Activated B cell treated with CpG ODN at 0.5 μM for 24 hours (primary cell): ENCODE measurements around the gene NUBPL. TPM values are rescaled to one million over a fixed set of nuclear protein-coding genes. Genes with fewer than 3 reads are reported as not detected.

Source experiments
- ATAC-seq: fragments of 200-7000 bp; cut with Tn5 transposase; one replicate; pipeline ENCODE4 v1.10.0; 2021; ENCODE audit warnings: low read depth, mild to moderate bottlenecking, moderate library complexity
- CTCF ChIA-PET: fragments of 350-600 bp; sonication (Branson Sonifier 250); formaldehyde crosslinking; loops from one replicate; lab custom pipeline; 2021; ENCODE audit warnings: antibody characterized with exemption; lab: Charles Lee
- POLR2A ChIA-PET: fragments of 350-600 bp; sonication (Branson Sonifier 250); formaldehyde crosslinking; loops from one replicate; lab custom pipeline; 2021; ENCODE audit warnings: antibody characterized with exemption; lab: Charles Lee
- DNase-seq: peaks from one replicate; pipeline ENCODE4 v3.0.0; 2022
- H3K27ac Mint-ChIP-seq: one replicate; pipeline ENCODE4 v1.8.0; 2020; ENCODE audit warnings: mixed read lengths
- H3K27me3 Mint-ChIP-seq: one replicate; pipeline ENCODE4 v1.8.0; 2021; ENCODE audit warnings: mixed read lengths
- H3K36me3 Mint-ChIP-seq: one replicate; pipeline ENCODE4 v1.8.0; 2021; ENCODE audit warnings: low read depth, mixed read lengths
- H3K4me1 Mint-ChIP-seq: one replicate; pipeline ENCODE4 v1.8.0; 2021; ENCODE audit warnings: mixed read lengths
- H3K4me3 Mint-ChIP-seq: one replicate; pipeline ENCODE4 v1.8.0; 2020; ENCODE audit warnings: mild to moderate bottlenecking, mixed read lengths
- H3K9me3 Mint-ChIP-seq: one replicate; pipeline ENCODE4 v1.8.0; 2020; ENCODE audit warnings: mixed read lengths
- intact Hi-C: fragments of 100-400 bp; cut with micrococcal nuclease; formaldehyde crosslinking; loops from one replicate; pipeline ENCODE4 v1.15.1; 2024
- total RNA-seq: library from RNA; stranded (reverse); gene quantifications from 2 replicates; pipeline ENCODE4 v1.2.3, GENCODE V29; 2022
- TF ChIP-seq, protein P1 (sequence below): fragments of 200-600 bp; IDR thresholded peaks from one replicate; pipeline ENCODE4 v1.8.0; 2022; ENCODE audit warnings: antibody characterized with exemption, mild to moderate bottlenecking

Gene NUBPL
- total RNA-seq, 1 donor from 2014 or later = 11.7 TPM

- Mint-ChIP-seq H3K27me3 (no peaks in the 10 kb centered on the region), H3K4me3 (peak overlapping the region; percentile 11), H3K36me3 (no peaks in the 10 kb centered on the region), H3K4me1 (peaks cover 31% of the 10 kb centered on the region), H3K27ac (peak overlapping the region; percentile 67), H3K9me3 (no peaks in the 10 kb centered on the region)
- ChIA-PET CTCF (no interaction called here), POLR2A (interaction anchor here (0.6 to 0.9 kb wide), 2 partner anchors 408 to 750 kb away, joined by 6 to 15 read pairs; no protein-coding TSS in a partner anchor)
- intact Hi-C loops = no loop called here
- ATAC-seq (peak; percentile 85), DNase-seq (no peak)
- TF ChIP-seq, protein P1, sequence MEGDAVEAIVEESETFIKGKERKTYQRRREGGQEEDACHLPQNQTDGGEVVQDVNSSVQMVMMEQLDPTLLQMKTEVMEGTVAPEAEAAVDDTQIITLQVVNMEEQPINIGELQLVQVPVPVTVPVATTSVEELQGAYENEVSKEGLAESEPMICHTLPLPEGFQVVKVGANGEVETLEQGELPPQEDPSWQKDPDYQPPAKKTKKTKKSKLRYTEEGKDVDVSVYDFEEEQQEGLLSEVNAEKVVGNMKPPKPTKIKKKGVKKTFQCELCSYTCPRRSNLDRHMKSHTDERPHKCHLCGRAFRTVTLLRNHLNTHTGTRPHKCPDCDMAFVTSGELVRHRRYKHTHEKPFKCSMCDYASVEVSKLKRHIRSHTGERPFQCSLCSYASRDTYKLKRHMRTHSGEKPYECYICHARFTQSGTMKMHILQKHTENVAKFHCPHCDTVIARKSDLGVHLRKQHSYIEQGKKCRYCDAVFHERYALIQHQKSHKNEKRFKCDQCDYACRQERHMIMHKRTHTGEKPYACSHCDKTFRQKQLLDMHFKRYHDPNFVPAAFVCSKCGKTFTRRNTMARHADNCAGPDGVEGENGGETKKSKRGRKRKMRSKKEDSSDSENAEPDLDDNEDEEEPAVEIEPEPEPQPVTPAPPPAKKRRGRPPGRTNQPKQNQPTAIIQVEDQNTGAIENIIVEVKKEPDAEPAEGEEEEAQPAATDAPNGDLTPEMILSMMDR = no peak
Measured at GRCh38 chr14:31898838-31899528, 337.8 kb downstream of the NUBPL start.

- H3K4me3 Mint-ChIP-seq = no peak overlapping the region
- intact Hi-C loops = no loop called here
- no peak overlapping the region for H3K27ac Mint-ChIP-seq
- TF ChIP-seq, protein P1 = no peak
- H3K9me3 Mint-ChIP-seq = no peaks in the 10 kb centered on the region
- ATAC-seq (no peak), DNase-seq (no peak)
- peaks cover 20% of the 10 kb centered on the region for H3K4me1 Mint-ChIP-seq
- no peaks in the 10 kb centered on the region for H3K36me3 Mint-ChIP-seq
- ChIA-PET POLR2A (no interaction called here), CTCF (no interaction called here)
- H3K27me3 Mint-ChIP-seq = no peaks in the 10 kb centered on the region
Measured at GRCh38 chr14:31902002-31902401, 340.8 kb downstream of the NUBPL start.

GRCh38 chr14:31902945-31903646, 341.9 kb downstream of the NUBPL start:
- Mint-ChIP-seq H3K4me3 (no peak overlapping the region), H3K9me3 (no peaks in the 10 kb centered on the region), H3K4me1 (peaks cover 11% of the 10 kb centered on the region), H3K27me3 (no peaks in the 10 kb centered on the region), H3K27ac (no peak overlapping the region), H3K36me3 (no peaks in the 10 kb centered on the region)
- TF ChIP-seq, protein P1 = no peak
- ChIA-PET CTCF (no interaction called here), POLR2A (no interaction called here)
- no peak for DNase-seq
- intact Hi-C loops = no loop called here
- ATAC-seq = no peak

DNA sequence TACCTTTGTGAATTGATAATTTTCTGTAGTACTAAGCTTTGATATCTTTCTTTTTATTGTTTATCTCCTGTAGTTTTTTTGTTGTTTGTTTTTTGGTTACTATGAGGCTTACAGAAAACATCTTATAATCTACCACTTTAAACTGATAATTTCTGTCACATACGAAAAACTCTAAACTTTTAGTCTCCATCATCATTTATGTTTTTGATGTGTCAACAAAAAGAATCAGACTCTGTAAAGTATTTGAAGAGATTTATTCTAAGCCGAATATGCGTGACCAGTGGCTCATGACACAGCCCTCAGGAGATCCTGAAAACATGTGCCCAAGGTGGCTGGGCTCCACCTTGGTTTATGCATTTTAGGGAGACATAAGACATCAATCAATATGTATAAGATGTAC, 348.8 kb downstream of the NUBPL start:
- DNase-seq = no peak
- no peaks in the 10 kb centered on the region for H3K4me1 Mint-ChIP-seq
- H3K4me3 Mint-ChIP-seq = no peak overlapping the region
- ChIA-PET POLR2A (no interaction called here), CTCF (no interaction called here)
- intact Hi-C loops = no loop called here
- no peak for ATAC-seq
- no peaks in the 10 kb centered on the region for H3K27me3 Mint-ChIP-seq
- no peak overlapping the region for H3K27ac Mint-ChIP-seq
- peaks cover 26% of the 10 kb centered on the region for H3K9me3 Mint-ChIP-seq
- TF ChIP-seq, protein P1 = no peak
- H3K36me3 Mint-ChIP-seq = peaks cover 5% of the 10 kb centered on the region

Other genes with a start within 250 kb of the NUBPL start
- 11.1 and 13.2 TPM in 2 replicates for gene HEATR5A, start 140.9 kb upstream of the NUBPL start, total RNA-seq
- gene DTD2, start 103.9 kb upstream of the NUBPL start, total RNA-seq = 19.8 and 21.3 TPM in 2 replicates
- gene GPR33, start 73.4 kb upstream of the NUBPL start, total RNA-seq = not detected in 2 replicates